ENCODE results near the gene CTSC.
A peak's percentile ranks its signal among the peaks of the same experiment; 100 is the strongest.
"Not testable (repeated sequence)": the region's sequence is repeated elsewhere in the genome, so short reads cannot be mapped to it uniquely, and the experiment has no call there.

Gene CTSC

GRCh38 chr11:88281317-88281712 lies 56.2 kb downstream of the CTSC start:
- no peak for DNase-seq (ENCODE audit: low read depth)

- no peak for DNase-seq (ENCODE audit: low read depth)
These were observed 56.7 kb downstream of the CTSC start for GRCh38 chr11:88280673-88281316.

GRCh38 chr11:88277349-88277915 lies 60.1 kb downstream of the CTSC start:
- DNase-seq (ENCODE audit: low read depth) = no peak

GRCh38 chr11:88275636-88276035 lies 61.9 kb downstream of the CTSC start:
- DNase-seq (ENCODE audit: low read depth) = no peak

- DNase-seq (ENCODE audit: low read depth) = no peak
These were observed 70.6 kb downstream of the CTSC start for GRCh38 chr11:88266919-88267318.

- no peak for DNase-seq (ENCODE audit: low read depth)
These were observed 71.4 kb downstream of the CTSC start for GRCh38 chr11:88266157-88266556.

- DNase-seq (ENCODE audit: low read depth) = no peak
These were observed 78.1 kb downstream of the CTSC start for GRCh38 chr11:88259431-88259830.

GRCh38 chr11:88252208-88252607 lies 85.3 kb downstream of the CTSC start:
- DNase-seq (ENCODE audit: low read depth) = no peak

- no peak for DNase-seq (ENCODE audit: low read depth)
These were observed 86.8 kb downstream of the CTSC start for GRCh38 chr11:88250566-88251242.

GRCh38 chr11:88249706-88250105 lies 87.8 kb downstream of the CTSC start:
- no peak for DNase-seq (ENCODE audit: low read depth)

- peak; percentile 59 for DNase-seq (ENCODE audit: low read depth)
These were observed 90.8 kb downstream of the CTSC start for GRCh38 chr11:88246696-88247095.

- DNase-seq (ENCODE audit: low read depth) = not testable (repeated sequence)
These were observed 92.0 kb downstream of the CTSC start for GRCh38 chr11:88245576-88245975.
